ENCODE data around the gene ELAVL2.
"Not testable (repeated sequence)": the region's sequence is repeated elsewhere in the genome, so short reads cannot be mapped to it uniquely, and the experiment has no call there.

Gene ELAVL2

DNA sequence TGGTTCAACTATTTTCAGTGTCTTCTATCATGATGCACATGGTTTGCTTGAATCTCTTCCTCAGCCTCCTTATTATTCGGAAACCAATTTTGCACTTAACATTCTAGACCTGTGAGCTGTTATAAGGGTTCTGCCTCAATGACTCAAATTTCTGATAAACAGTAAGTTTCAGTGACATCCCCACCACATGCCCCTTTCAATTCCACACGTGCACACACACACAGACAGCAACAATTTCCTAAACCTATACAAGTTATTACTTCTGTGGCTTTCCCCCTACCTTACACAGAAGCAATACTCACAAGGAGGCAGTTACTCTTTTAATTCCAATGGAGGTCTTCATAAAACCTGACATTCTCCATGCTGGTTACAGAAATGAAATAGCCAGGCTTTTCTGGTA is 102.4 kb downstream of the ELAVL2 start:
- no peak overlapping the region for H3K9ac ChIP-seq (ENCODE audit: low read length)
- no peaks in the 10 kb centered on the region for H3K36me3 ChIP-seq (ENCODE audit: control insufficient read depth in 1 of 2, insufficient read depth in 2 of 2, low read depth in 1 of 2, low read length in 2 of 2)
- H3K4me2 ChIP-seq (ENCODE audit: low read length, poor library complexity, severe bottlenecking): no peak overlapping the region
- H3K4ac ChIP-seq (ENCODE audit: low read depth in 1 of 2, low read length in 2 of 2): no peak overlapping the region
- H4K8ac ChIP-seq (ENCODE audit: low read length): no peak overlapping the region
- H3K4me3 ChIP-seq (ENCODE audit: insufficient read depth in 1 of 2, low read depth in 1 of 2, low read length in 2 of 2): no peak overlapping the region
- 90% methylated on average over 2 of the region's 2 CpGs for WGBS
- H2BK12ac ChIP-seq (ENCODE audit: low read length in 2 of 2): no peak overlapping the region
- H3K79me1 ChIP-seq (replicated peaks; ENCODE audit: low read length, poor library complexity, severe bottlenecking): no peaks in the 10 kb centered on the region
- no peak overlapping the region for H2BK5ac ChIP-seq (ENCODE audit: low read depth, low read length, poor library complexity, severe bottlenecking)
- no peaks in the 10 kb centered on the region for H3K27me3 ChIP-seq (ENCODE audit: control insufficient read depth in 1 of 2, insufficient read depth in 1 of 2, low read length in 2 of 2)
- no peak overlapping the region for H2AK5ac ChIP-seq (ENCODE audit: low read length, severe bottlenecking)
- H3K14ac ChIP-seq (ENCODE audit: low read length in 2 of 2): no peak overlapping the region
- no peak overlapping the region for H2BK120ac ChIP-seq (ENCODE audit: low read depth, low read length)
- no peak overlapping the region for H2BK15ac ChIP-seq (ENCODE audit: low read depth, poor library complexity, severe bottlenecking)
- H3K4me1 ChIP-seq (ENCODE audit: control insufficient read depth, insufficient read depth, low read depth, low read length): no peaks in the 10 kb centered on the region
- H3K9me3 ChIP-seq (ENCODE audit: control insufficient read depth, low read length): no peaks in the 10 kb centered on the region
- H3K18ac ChIP-seq (ENCODE audit: low read depth in 1 of 2, low read length in 2 of 2): no peak overlapping the region
- DNase-seq: no peak
- no peak overlapping the region for H4K91ac ChIP-seq (ENCODE audit: low read length)
- no peak overlapping the region for H2AFZ ChIP-seq (ENCODE audit: low read depth, low read length)
- H3K27ac ChIP-seq (ENCODE audit: low read length, poor library complexity, severe bottlenecking): no peak overlapping the region
- no peak overlapping the region for H3K23ac ChIP-seq (ENCODE audit: low read length in 2 of 2)

DNA sequence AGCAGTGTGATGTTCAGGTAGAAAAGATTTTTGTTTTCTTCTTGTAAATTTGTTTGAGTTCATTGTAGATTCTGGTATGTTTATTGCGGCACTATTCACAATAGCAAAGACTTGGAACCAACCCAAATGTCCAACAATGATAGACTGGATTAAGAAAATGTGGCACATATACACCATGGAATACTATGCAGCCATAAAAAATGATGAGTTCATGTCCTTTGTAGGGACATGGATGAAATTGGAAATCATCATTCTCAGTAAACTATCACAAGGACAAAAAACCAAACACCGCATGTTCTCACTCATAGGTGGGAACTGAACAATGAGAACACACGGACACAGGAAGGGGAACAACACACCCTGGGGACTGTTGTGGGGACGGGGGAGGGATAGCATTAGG is 103.0 kb downstream of the ELAVL2 start:
- not testable (repeated sequence) for H2AFZ ChIP-seq (ENCODE audit: low read depth, low read length); H3K4me2 ChIP-seq (ENCODE audit: low read length, poor library complexity, severe bottlenecking)
- no CpG with 5 or more reads among the region's 4 CpGs for WGBS

DNA sequence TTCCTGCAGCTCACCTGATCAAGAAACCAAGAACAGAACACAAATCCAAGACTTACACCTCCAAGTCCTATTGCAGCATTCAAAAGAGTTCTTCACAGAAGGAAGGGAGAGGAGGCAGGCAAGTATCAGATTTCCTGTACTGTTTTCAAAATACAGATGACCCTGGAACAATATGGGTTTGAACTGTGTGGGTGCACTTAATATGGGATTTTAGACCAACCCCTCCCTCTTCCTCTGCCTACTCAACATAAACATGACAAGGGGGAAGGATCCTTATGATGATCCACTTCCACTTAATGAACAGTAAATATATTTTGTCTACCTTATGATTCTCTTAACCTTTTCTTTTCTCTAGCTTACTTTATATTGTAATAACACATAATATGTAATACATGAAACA is 104.6 kb downstream of the ELAVL2 start:
- Histone ChIP-seq H2BK5ac (ENCODE audit: low read depth, low read length, poor library complexity, severe bottlenecking) (no peak overlapping the region), H2BK12ac (ENCODE audit: low read length in 2 of 2) (no peak overlapping the region), H3K27me3 (ENCODE audit: control insufficient read depth in 1 of 2, insufficient read depth in 1 of 2, low read length in 2 of 2) (no peaks in the 10 kb centered on the region), H3K9me3 (ENCODE audit: control insufficient read depth, low read length) (no peaks in the 10 kb centered on the region), H3K36me3 (ENCODE audit: control insufficient read depth in 1 of 2, insufficient read depth in 2 of 2, low read depth in 1 of 2, low read length in 2 of 2) (no peaks in the 10 kb centered on the region), H3K18ac (ENCODE audit: low read depth in 1 of 2, low read length in 2 of 2) (no peak overlapping the region), H4K8ac (ENCODE audit: low read length) (no peak overlapping the region), H3K4me1 (ENCODE audit: control insufficient read depth, insufficient read depth, low read depth, low read length) (no peaks in the 10 kb centered on the region), H3K4ac (ENCODE audit: low read depth in 1 of 2, low read length in 2 of 2) (no peak overlapping the region), H2AFZ (ENCODE audit: low read depth, low read length) (no peak overlapping the region), H3K4me3 (ENCODE audit: insufficient read depth in 1 of 2, low read depth in 1 of 2, low read length in 2 of 2) (no peak overlapping the region), H4K91ac (ENCODE audit: low read length) (no peak overlapping the region), H3K14ac (ENCODE audit: low read length in 2 of 2) (no peak overlapping the region), H2BK120ac (ENCODE audit: low read depth, low read length) (no peak overlapping the region), H2BK15ac (ENCODE audit: low read depth, poor library complexity, severe bottlenecking) (no peak overlapping the region), H3K9ac (ENCODE audit: low read length) (no peak overlapping the region), H3K23ac (ENCODE audit: low read length in 2 of 2) (no peak overlapping the region), H2AK5ac (ENCODE audit: low read length, severe bottlenecking) (no peak overlapping the region), H3K27ac (ENCODE audit: low read length, poor library complexity, severe bottlenecking) (no peak overlapping the region), H3K4me2 (ENCODE audit: low read length, poor library complexity, severe bottlenecking) (no peak overlapping the region), H3K79me1 (replicated peaks; ENCODE audit: low read length, poor library complexity, severe bottlenecking) (no peaks in the 10 kb centered on the region)
- no peak for DNase-seq

More for the DNA sequence above, 103.0 kb downstream of the ELAVL2 start:
- not testable (repeated sequence) for H2AK5ac ChIP-seq (ENCODE audit: low read length, severe bottlenecking); H3K23ac ChIP-seq (ENCODE audit: low read length in 2 of 2); H2BK15ac ChIP-seq (ENCODE audit: low read depth, poor library complexity, severe bottlenecking); H4K8ac ChIP-seq (ENCODE audit: low read length); H4K91ac ChIP-seq (ENCODE audit: low read length); H2BK12ac ChIP-seq (ENCODE audit: low read length in 2 of 2); H3K4me3 ChIP-seq (ENCODE audit: insufficient read depth in 1 of 2, low read depth in 1 of 2, low read length in 2 of 2); H2BK5ac ChIP-seq (ENCODE audit: low read depth, low read length, poor library complexity, severe bottlenecking); H3K36me3 ChIP-seq (ENCODE audit: control insufficient read depth in 1 of 2, insufficient read depth in 2 of 2, low read depth in 1 of 2, low read length in 2 of 2); H3K4me1 ChIP-seq (ENCODE audit: control insufficient read depth, insufficient read depth, low read depth, low read length); H3K4ac ChIP-seq (ENCODE audit: low read depth in 1 of 2, low read length in 2 of 2); H3K27me3 ChIP-seq (ENCODE audit: control insufficient read depth in 1 of 2, insufficient read depth in 1 of 2, low read length in 2 of 2); H3K14ac ChIP-seq (ENCODE audit: low read length in 2 of 2); H3K18ac ChIP-seq (ENCODE audit: low read depth in 1 of 2, low read length in 2 of 2); H3K27ac ChIP-seq (ENCODE audit: low read length, poor library complexity, severe bottlenecking); H3K79me1 ChIP-seq (replicated peaks; ENCODE audit: low read length, poor library complexity, severe bottlenecking); DNase-seq; H3K9me3 ChIP-seq (ENCODE audit: control insufficient read depth, low read length); H3K9ac ChIP-seq (ENCODE audit: low read length); H2BK120ac ChIP-seq (ENCODE audit: low read depth, low read length)

DNA sequence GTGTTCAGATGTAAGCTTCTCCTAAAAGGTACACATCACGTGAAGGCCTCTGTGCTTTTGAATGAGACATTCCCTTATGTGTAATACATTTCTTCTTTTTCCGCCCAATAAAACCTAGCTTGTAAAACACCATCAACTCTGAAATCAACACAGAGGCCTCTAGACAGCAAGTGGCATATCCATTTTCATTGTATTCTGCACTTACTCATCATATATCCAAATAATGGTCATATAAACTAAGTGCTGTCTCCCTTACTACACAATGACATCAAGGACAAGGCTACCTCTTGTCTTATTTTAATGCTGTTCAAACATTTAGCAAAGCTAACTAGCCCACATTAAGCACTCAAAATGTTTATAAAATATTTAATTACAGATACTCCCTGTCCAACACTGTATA is 108.5 kb downstream of the ELAVL2 start:
- no peak overlapping the region for H4K8ac ChIP-seq (ENCODE audit: low read length)
- no peak overlapping the region for H3K18ac ChIP-seq (ENCODE audit: low read depth in 1 of 2, low read length in 2 of 2)
- H2BK12ac ChIP-seq (ENCODE audit: low read length in 2 of 2): no peak overlapping the region
- no peaks in the 10 kb centered on the region for H3K9me3 ChIP-seq (ENCODE audit: control insufficient read depth, low read length)
- H3K4me2 ChIP-seq (ENCODE audit: low read length, poor library complexity, severe bottlenecking): no peak overlapping the region
- no peak overlapping the region for H3K9ac ChIP-seq (ENCODE audit: low read length)
- H3K36me3 ChIP-seq (ENCODE audit: control insufficient read depth in 1 of 2, insufficient read depth in 2 of 2, low read depth in 1 of 2, low read length in 2 of 2): no peaks in the 10 kb centered on the region
- H3K27ac ChIP-seq (ENCODE audit: low read length, poor library complexity, severe bottlenecking): no peak overlapping the region
- H3K4me3 ChIP-seq (ENCODE audit: insufficient read depth in 1 of 2, low read depth in 1 of 2, low read length in 2 of 2): no peak overlapping the region
- no peak for DNase-seq
- no peak overlapping the region for H4K91ac ChIP-seq (ENCODE audit: low read length)
- 89% methylated on average over 2 of the region's 2 CpGs for WGBS
- H3K23ac ChIP-seq (ENCODE audit: low read length in 2 of 2): no peak overlapping the region
- no peak overlapping the region for H2AK5ac ChIP-seq (ENCODE audit: low read length, severe bottlenecking)
- H3K4ac ChIP-seq (ENCODE audit: low read depth in 1 of 2, low read length in 2 of 2): no peak overlapping the region
- H3K27me3 ChIP-seq (ENCODE audit: control insufficient read depth in 1 of 2, insufficient read depth in 1 of 2, low read length in 2 of 2): no peaks in the 10 kb centered on the region
- no peak overlapping the region for H2BK15ac ChIP-seq (ENCODE audit: low read depth, poor library complexity, severe bottlenecking)
- no peak overlapping the region for H3K14ac ChIP-seq (ENCODE audit: low read length in 2 of 2)
- H3K79me1 ChIP-seq (replicated peaks; ENCODE audit: low read length, poor library complexity, severe bottlenecking): no peaks in the 10 kb centered on the region
- H2BK5ac ChIP-seq (ENCODE audit: low read depth, low read length, poor library complexity, severe bottlenecking): no peak overlapping the region
- no peak overlapping the region for H2BK120ac ChIP-seq (ENCODE audit: low read depth, low read length)
- H3K4me1 ChIP-seq (ENCODE audit: control insufficient read depth, insufficient read depth, low read depth, low read length): no peaks in the 10 kb centered on the region
- H2AFZ ChIP-seq (ENCODE audit: low read depth, low read length): no peak overlapping the region
